ENCODE results near the gene ANXA6. TPM values are rescaled to one million over a fixed set of nuclear protein-coding genes. Genes with fewer than 3 reads are reported as not detected.

ANXA6 gene
- total and polyA plus RNA-seq, 2 experiments from 2014 or later = 404 to 628 TPM

DNA sequence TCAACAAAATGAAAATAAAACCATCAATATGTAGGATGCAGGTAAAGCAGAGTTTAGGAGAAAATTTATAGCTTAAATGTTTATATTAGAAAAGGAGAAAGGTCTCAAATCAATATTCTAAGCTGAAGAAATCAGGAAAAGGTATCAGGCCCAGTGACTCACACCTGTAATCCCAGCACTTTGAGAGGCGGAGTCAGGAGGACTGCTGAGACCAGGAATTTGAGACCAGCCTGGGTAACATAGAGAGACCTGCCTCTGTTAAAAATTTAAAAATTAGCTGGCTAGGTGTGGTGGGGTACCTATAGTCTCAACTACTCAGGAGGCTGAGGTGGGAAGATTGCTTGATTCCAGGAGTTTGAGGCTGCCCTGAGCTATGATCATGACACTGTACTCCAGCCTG is 34.1 kb upstream of the ANXA6 start:
- Histone ChIP-seq H3K4me1 (ENCODE audit: low read depth) (no peaks in the 10 kb centered on the region), H3K4me3 (no peak overlapping the region), H3K27ac (no peak overlapping the region), H3K27me3 (no peaks in the 10 kb centered on the region), H3K36me3 (peaks cover 10% of the 10 kb centered on the region), H3K9me3 (ENCODE audit: low read depth) (no peaks in the 10 kb centered on the region)
- TF ChIP-seq, protein P1, sequence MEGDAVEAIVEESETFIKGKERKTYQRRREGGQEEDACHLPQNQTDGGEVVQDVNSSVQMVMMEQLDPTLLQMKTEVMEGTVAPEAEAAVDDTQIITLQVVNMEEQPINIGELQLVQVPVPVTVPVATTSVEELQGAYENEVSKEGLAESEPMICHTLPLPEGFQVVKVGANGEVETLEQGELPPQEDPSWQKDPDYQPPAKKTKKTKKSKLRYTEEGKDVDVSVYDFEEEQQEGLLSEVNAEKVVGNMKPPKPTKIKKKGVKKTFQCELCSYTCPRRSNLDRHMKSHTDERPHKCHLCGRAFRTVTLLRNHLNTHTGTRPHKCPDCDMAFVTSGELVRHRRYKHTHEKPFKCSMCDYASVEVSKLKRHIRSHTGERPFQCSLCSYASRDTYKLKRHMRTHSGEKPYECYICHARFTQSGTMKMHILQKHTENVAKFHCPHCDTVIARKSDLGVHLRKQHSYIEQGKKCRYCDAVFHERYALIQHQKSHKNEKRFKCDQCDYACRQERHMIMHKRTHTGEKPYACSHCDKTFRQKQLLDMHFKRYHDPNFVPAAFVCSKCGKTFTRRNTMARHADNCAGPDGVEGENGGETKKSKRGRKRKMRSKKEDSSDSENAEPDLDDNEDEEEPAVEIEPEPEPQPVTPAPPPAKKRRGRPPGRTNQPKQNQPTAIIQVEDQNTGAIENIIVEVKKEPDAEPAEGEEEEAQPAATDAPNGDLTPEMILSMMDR (IDR thresholded peaks at IDR 0.05; ENCODE audit: low read depth, low read length) = no peak
- no peak for DNase-seq (ENCODE audit: low read depth in 1 of 2, low spot score in 1 of 2)

DNA sequence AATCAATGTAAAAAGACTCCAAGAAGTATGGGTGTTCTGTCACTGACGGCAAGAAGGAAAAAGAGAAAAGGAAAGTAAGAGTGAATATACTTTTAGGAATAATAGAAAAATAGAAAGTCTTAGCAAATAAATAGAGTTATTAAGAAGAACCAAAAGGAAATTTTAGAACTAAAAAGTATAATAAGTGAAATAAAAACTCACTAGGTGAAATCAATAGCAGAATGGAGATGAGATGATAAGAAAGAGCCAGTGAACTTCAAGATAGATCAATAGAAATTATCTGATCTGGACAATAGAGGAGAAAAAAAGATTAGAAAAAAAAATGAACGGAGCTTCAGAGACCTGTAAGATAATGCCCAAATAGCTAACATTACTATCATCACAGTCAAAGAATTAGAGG is 31.6 kb upstream of the ANXA6 start:
- Histone ChIP-seq H3K36me3 (peaks cover 10% of the 10 kb centered on the region), H3K4me3 (no peak overlapping the region), H3K9me3 (ENCODE audit: low read depth) (no peaks in the 10 kb centered on the region), H3K4me1 (ENCODE audit: low read depth) (no peaks in the 10 kb centered on the region), H3K27me3 (no peaks in the 10 kb centered on the region), H3K27ac (no peak overlapping the region)
- DNase-seq (ENCODE audit: low read depth in 1 of 2, low spot score in 1 of 2) = no peak
- TF ChIP-seq, protein P1 (IDR thresholded peaks at IDR 0.05; ENCODE audit: low read depth, low read length) = no peak

DNA sequence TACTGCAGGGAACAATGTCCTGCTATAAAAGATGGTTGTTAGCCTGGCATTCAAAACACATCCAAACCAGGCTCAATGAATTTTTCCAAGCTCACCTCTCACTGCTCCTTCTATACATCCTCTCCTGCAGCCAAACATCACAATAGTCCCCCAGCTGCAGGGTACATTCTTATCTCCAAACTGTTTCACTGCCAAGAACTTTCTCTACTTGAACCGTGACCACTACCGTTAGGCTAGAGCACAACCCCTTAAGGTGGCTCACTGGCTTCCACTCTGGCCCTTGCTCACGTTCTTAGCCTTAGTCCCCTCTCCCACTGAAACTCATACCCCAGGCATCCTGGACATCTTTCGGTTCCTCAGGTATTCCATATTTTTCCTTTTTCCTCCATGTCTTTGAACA is 29.0 kb upstream of the ANXA6 start:
- no peaks in the 10 kb centered on the region for H3K4me1 ChIP-seq (ENCODE audit: low read depth)
- H3K27me3 ChIP-seq = no peaks in the 10 kb centered on the region
- H3K9me3 ChIP-seq (ENCODE audit: low read depth) = no peaks in the 10 kb centered on the region
- TF ChIP-seq, protein P1 (IDR thresholded peaks at IDR 0.05; ENCODE audit: low read depth, low read length) = no peak
- H3K4me3 ChIP-seq = no peak overlapping the region
- DNase-seq (ENCODE audit: low read depth in 1 of 2, low spot score in 1 of 2) = peak in 1 of 2 donors; percentile 24
- peaks cover 10% of the 10 kb centered on the region for H3K36me3 ChIP-seq
- H3K27ac ChIP-seq = no peak overlapping the region

DNA sequence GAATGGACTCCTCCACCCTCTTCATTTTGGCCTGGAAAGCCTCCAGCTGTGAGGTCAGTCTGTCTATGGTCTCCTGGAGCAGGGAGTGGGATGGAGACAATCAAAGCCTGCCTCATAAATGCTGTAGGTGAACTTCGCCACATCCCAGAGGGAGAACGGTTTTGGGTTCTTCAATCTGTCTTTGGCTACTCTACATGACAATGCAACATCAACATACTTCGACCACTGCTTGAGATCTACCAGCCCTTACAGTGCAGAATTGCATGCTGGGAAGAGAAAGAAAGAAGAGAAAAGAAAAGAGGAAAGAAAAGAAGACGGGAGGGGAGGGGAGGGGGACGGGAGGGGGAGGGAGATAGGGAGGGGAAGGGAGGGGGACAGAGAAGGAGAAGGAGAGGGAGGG is 28.5 kb upstream of the ANXA6 start:
- TF ChIP-seq, protein P1 (IDR thresholded peaks at IDR 0.05; ENCODE audit: low read depth, low read length) = no peak

DNA sequence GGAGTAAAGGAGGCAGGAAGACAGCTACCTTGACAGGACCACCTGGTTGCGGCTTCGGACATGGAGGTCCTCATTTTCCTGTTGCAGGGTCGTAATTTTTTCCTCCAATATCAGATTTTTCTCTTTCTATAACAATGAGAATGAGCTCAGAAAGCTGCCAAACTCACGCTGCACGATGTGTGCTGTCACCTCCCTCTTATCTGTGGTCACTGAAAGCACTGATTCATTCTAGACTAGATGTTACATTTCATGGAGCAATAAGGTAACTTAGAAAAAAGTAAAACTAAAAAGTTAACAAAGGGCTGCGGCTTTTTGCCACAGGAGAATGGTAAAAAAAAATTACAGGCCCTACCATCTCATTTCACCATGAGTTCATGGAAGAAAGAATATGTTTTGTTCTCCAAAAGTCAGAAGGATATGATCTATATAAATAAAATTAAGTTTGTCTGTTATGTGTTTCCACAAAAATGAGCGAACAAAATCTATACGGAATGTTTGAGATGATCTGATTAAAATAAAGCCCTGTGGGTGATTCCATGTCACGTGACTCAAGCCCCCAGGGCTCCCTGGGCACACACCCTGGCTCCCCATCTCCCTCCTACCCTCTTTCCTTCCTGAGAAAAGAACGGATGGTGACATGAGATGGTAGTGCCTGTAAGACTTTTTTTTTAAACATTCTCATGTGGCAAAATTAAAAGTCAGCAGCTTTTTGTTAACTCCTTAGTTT is 26.9 kb upstream of the ANXA6 start:
- DNase-seq (ENCODE audit: low read depth in 1 of 2, low spot score in 1 of 2) = peak in 1 of 2 donors; percentile 25
- Histone ChIP-seq H3K36me3 (peaks cover 6% of the 10 kb centered on the region), H3K27ac (peak overlapping the region; percentile 22)

More for the DNA sequence above, 28.5 kb upstream of the ANXA6 start:
- no peak overlapping the region for H3K4me3 ChIP-seq
- no peaks in the 10 kb centered on the region for H3K27me3 ChIP-seq
- no peak for DNase-seq (ENCODE audit: low read depth in 1 of 2, low spot score in 1 of 2)
- no peaks in the 10 kb centered on the region for H3K4me1 ChIP-seq (ENCODE audit: low read depth)
- no peaks in the 10 kb centered on the region for H3K9me3 ChIP-seq (ENCODE audit: low read depth)
- no peak overlapping the region for H3K27ac ChIP-seq
- peaks cover 10% of the 10 kb centered on the region for H3K36me3 ChIP-seq

More for the DNA sequence above, 26.9 kb upstream of the ANXA6 start:
- TF ChIP-seq, protein P1 (IDR thresholded peaks at IDR 0.05; ENCODE audit: low read depth, low read length) = no peak
- no peak overlapping the region for H3K4me3 ChIP-seq
- H3K9me3 ChIP-seq (ENCODE audit: low read depth) = no peaks in the 10 kb centered on the region
- no peaks in the 10 kb centered on the region for H3K27me3 ChIP-seq
- H3K4me1 ChIP-seq (ENCODE audit: low read depth) = no peaks in the 10 kb centered on the region

All from cardiac muscle cell (in vitro differentiated cells and primary cell).